Activated T-helper 1 cell treated with anti-CD3 and anti-CD28 coated beads, Interleukin-12 subunit alpha, Interleukin-12 subunit beta, Interleukin-2, Interleukin-4 antibody, amounts not matched to agents 30 ng/mL and 10 ng/mL and 1 ng/mL, durations not matched to agents 14 hours and 24 hours and 36 hours (primary cell): ENCODE data around the gene IQCN. TPM values are rescaled to one million over a fixed set of nuclear protein-coding genes. Genes with fewer than 3 reads are reported as not detected.

Experiments
- DNase-seq: peaks from one replicate; pipeline ENCODE4 v3.0.0; 2021; ENCODE audit warnings: low spot score
- H3K27ac Mint-ChIP-seq: one replicate; pipeline ENCODE4 v1.8.0; 2021; ENCODE audit warnings: mild to moderate bottlenecking, mixed read lengths
- H3K27me3 Mint-ChIP-seq: one replicate; pipeline ENCODE4 v1.8.0; 2022; ENCODE audit warnings: mild to moderate bottlenecking, moderate library complexity, mixed read lengths; ENCODE audit not compliant: insufficient read depth
- H3K36me3 Mint-ChIP-seq: one replicate; pipeline ENCODE4 v1.8.0; 2021; ENCODE audit warnings: low read depth, mixed read lengths
- H3K4me1 Mint-ChIP-seq: one replicate; pipeline ENCODE4 v1.8.0; 2021; ENCODE audit warnings: low read depth, mixed read lengths
- H3K4me3 Mint-ChIP-seq: one replicate; pipeline ENCODE4 v1.8.0; 2021; ENCODE audit warnings: mild to moderate bottlenecking, moderate library complexity, mixed read lengths
- H3K9me3 Mint-ChIP-seq: one replicate; pipeline ENCODE4 v1.8.0; 2021; ENCODE audit warnings: mixed read lengths
- intact Hi-C: fragments of 100-400 bp; cut with micrococcal nuclease; formaldehyde crosslinking; loops from one replicate; pipeline ENCODE4 v1.15.1; 2024
- total RNA-seq: library from RNA; stranded (reverse); gene quantifications from 2 replicates; pipeline ENCODE4 v1.2.3, GENCODE V29; 2022

The IQCN gene
- total RNA-seq, 1 donor from 2014 or later: 2.8 TPM

- peaks cover 4% of the 10 kb centered on the region for H3K4me1 Mint-ChIP-seq
- H3K27ac Mint-ChIP-seq: no peak overlapping the region
- peaks cover 5% of the 10 kb centered on the region for H3K36me3 Mint-ChIP-seq
- no peaks in the 10 kb centered on the region for H3K9me3 Mint-ChIP-seq
- no peak overlapping the region for H3K4me3 Mint-ChIP-seq
- DNase-seq: no peak
- intact Hi-C loops: no loop called here
- H3K27me3 Mint-ChIP-seq: no peaks in the 10 kb centered on the region
Observed at GRCh38 chr19:18264137-18264854, 10.0 kb downstream of the IQCN start.

DNA sequence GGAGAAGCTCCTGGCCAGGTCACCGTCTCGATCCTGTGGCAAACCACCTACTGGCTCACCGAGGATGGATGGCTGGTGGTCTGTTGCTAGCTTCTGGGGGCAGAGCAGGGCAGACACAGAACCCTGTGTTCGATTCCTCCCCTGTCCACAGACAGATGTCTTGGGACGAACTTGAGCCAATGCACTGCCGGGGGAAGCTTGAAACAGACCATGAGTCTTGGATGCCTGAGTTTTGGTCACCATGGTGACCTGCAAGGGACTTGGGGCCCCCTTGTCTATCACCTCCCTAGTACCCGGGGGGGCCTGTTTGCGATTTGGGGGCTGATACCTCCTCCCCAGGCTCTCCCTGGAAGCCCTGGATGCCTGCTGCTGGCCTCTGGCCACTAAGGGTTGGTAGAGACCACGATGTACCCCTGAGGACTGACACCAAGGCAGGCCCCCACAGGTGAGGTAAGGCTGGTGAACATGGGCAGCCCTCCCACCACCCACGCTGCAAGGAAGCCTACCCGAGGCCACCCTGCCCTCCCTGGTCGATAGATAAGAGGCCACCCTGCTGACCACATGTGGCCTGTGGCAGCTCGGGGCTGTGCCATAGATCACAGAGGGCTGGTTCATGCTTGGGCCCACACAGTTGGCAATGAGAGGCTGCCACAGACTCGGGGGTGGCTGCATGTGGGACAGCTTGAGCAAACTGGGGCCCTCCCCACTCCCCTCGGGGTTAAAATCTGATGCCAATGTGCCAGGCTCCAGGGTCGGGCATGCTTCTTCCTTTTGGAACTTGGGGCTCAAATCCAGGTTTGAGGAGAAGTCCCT, 10.7 kb downstream of the IQCN start:
- peaks cover 4% of the 10 kb centered on the region for H3K4me1 Mint-ChIP-seq
- no peak overlapping the region for H3K4me3 Mint-ChIP-seq
- no peaks in the 10 kb centered on the region for H3K9me3 Mint-ChIP-seq
- intact Hi-C loops: no loop called here
- peaks cover 5% of the 10 kb centered on the region for H3K36me3 Mint-ChIP-seq
- H3K27ac Mint-ChIP-seq: no peak overlapping the region
- DNase-seq: no peak
- H3K27me3 Mint-ChIP-seq: no peaks in the 10 kb centered on the region

GRCh38 chr19:18262917-18263316, 11.3 kb downstream of the IQCN start:
- Mint-ChIP-seq H3K4me3 (no peak overlapping the region), H3K36me3 (peaks cover 2% of the 10 kb centered on the region), H3K27me3 (no peaks in the 10 kb centered on the region), H3K27ac (no peak overlapping the region), H3K9me3 (no peaks in the 10 kb centered on the region), H3K4me1 (peaks cover 4% of the 10 kb centered on the region)
- intact Hi-C loops: no loop called here
- DNase-seq: no peak

DNA sequence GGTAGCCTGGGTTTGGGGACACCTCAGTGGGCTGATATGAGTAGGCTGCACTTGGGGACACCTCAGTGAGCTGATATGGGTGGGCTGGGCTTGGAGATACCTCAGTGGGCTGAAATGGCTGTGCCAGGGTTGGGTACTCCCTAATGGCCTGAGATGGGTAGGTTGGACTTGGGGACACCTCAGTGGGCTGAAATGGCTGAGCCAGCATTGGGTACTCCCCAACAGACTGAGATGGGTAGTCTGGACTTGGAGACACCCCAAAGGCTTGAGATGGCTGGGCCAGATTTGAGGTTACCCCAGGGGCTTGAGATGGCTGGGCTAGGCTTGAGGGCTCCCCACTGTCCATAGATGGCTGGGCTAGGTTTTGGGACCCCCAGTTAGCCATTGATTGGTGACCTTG, 12.1 kb downstream of the IQCN start:
- Mint-ChIP-seq H3K27me3 (no peaks in the 10 kb centered on the region), H3K27ac (no peak overlapping the region), H3K4me3 (no peak overlapping the region), H3K36me3 (peaks cover 2% of the 10 kb centered on the region), H3K4me1 (peaks cover 4% of the 10 kb centered on the region), H3K9me3 (no peaks in the 10 kb centered on the region)
- DNase-seq: no peak
- intact Hi-C loops: no loop called here

DNA sequence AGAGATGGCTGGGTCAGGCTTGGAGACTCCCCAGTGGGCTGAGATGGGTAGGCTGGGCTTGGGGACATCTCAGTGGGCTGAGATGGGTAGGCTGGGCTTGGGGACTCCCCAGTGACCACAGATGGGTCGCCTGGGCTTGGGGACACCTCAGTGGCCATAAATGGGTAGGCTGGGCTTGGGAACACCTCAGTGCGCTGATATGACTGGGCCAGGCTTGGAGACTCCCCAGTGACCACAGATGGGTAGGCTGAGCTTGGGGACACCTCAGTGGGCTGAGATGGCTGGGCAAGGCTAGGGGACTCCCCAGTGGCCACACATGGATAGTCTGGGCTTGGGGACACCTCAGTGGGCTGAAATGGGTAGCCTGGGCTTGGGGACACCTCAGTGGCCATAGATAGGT, 12.8 kb downstream of the IQCN start:
- H3K27ac Mint-ChIP-seq: no peak overlapping the region

GRCh38 chr19:18259893-18260292, 14.4 kb downstream of the IQCN start:
- no peak for DNase-seq
- no peak overlapping the region for H3K27ac Mint-ChIP-seq
- intact Hi-C loops: no loop called here
- H3K9me3 Mint-ChIP-seq: no peaks in the 10 kb centered on the region
- H3K4me3 Mint-ChIP-seq: no peak overlapping the region
- no peaks in the 10 kb centered on the region for H3K4me1 Mint-ChIP-seq
- H3K36me3 Mint-ChIP-seq: no peaks in the 10 kb centered on the region
- peaks cover 4% of the 10 kb centered on the region for H3K27me3 Mint-ChIP-seq

More for the DNA sequence above, 12.8 kb downstream of the IQCN start:
- Mint-ChIP-seq H3K4me1 (peaks cover 4% of the 10 kb centered on the region), H3K27me3 (no peaks in the 10 kb centered on the region), H3K36me3 (peaks cover 2% of the 10 kb centered on the region), H3K9me3 (no peaks in the 10 kb centered on the region), H3K4me3 (no peak overlapping the region)
- intact Hi-C loops: no loop called here
- no peak for DNase-seq

GRCh38 chr19:18257503-18258470, 16.5 kb downstream of the IQCN start:
- H3K4me3 Mint-ChIP-seq: no peak overlapping the region
- no peaks in the 10 kb centered on the region for H3K36me3 Mint-ChIP-seq
- H3K27ac Mint-ChIP-seq: no peak overlapping the region
- intact Hi-C loops: no loop called here
- H3K27me3 Mint-ChIP-seq: peaks cover 9% of the 10 kb centered on the region
- DNase-seq: no peak
- H3K9me3 Mint-ChIP-seq: no peaks in the 10 kb centered on the region
- no peaks in the 10 kb centered on the region for H3K4me1 Mint-ChIP-seq

GRCh38 chr19:18254546-18255503, 19.4 kb downstream of the IQCN start:
- intact Hi-C loops: loop anchor here (5.0 kb wide), 1 partner anchor 93 kb away; no protein-coding TSS in a partner anchor
- no peak for DNase-seq
- H3K4me3 Mint-ChIP-seq: no peak overlapping the region
- H3K36me3 Mint-ChIP-seq: no peaks in the 10 kb centered on the region
- peaks cover 16% of the 10 kb centered on the region for H3K27me3 Mint-ChIP-seq
- H3K4me1 Mint-ChIP-seq: no peaks in the 10 kb centered on the region
- H3K9me3 Mint-ChIP-seq: no peaks in the 10 kb centered on the region
- no peak overlapping the region for H3K27ac Mint-ChIP-seq

- Mint-ChIP-seq H3K36me3 (no peaks in the 10 kb centered on the region), H3K4me3 (no peak overlapping the region), H3K4me1 (no peaks in the 10 kb centered on the region), H3K27ac (no peak overlapping the region), H3K9me3 (no peaks in the 10 kb centered on the region), H3K27me3 (peaks cover 16% of the 10 kb centered on the region)
- intact Hi-C loops: loop anchor here (5.0 kb wide), 1 partner anchor 91 kb away; no protein-coding TSS in a partner anchor
- no peak for DNase-seq
Observed at GRCh38 chr19:18253716-18254115, 20.5 kb downstream of the IQCN start.

- no peaks in the 10 kb centered on the region for H3K36me3 Mint-ChIP-seq
- no peak overlapping the region for H3K4me3 Mint-ChIP-seq
- intact Hi-C loops: loop anchor here (5.0 kb wide), 1 partner anchor 91 kb away; no protein-coding TSS in a partner anchor
- DNase-seq: no peak
- peaks cover 16% of the 10 kb centered on the region for H3K27me3 Mint-ChIP-seq
- H3K4me1 Mint-ChIP-seq: no peaks in the 10 kb centered on the region
- no peaks in the 10 kb centered on the region for H3K9me3 Mint-ChIP-seq
- H3K27ac Mint-ChIP-seq: no peak overlapping the region
Observed at GRCh38 chr19:18253130-18253529, 21.1 kb downstream of the IQCN start.

GRCh38 chr19:18252370-18252717, 21.9 kb downstream of the IQCN start:
- no peaks in the 10 kb centered on the region for H3K9me3 Mint-ChIP-seq
- no peak overlapping the region for H3K27ac Mint-ChIP-seq
- no peak overlapping the region for H3K4me3 Mint-ChIP-seq
- H3K36me3 Mint-ChIP-seq: no peaks in the 10 kb centered on the region
- no peak for DNase-seq
- H3K27me3 Mint-ChIP-seq: peaks cover 16% of the 10 kb centered on the region
- no peaks in the 10 kb centered on the region for H3K4me1 Mint-ChIP-seq
- intact Hi-C loops: loop anchor here (1.0 to 5.0 kb wide), 3 partner anchors 48 to 139 kb away; partner anchors contain the start of gene RAB3A
